Measurements from ENCODE around the gene IL4. TPM values are rescaled to one million over a fixed set of nuclear protein-coding genes. Genes with fewer than 3 reads are reported as not detected.

Gene IL4
- polyA plus RNA-seq, 1 donor (not counting 4 experiments of a cell fraction or from before 2014, with no cell fraction given): not detected

GRCh38 chr5:132668706-132669454, 4.9 kb upstream of the IL4 start:
- Histone ChIP-seq H3K4me2 (ENCODE audit: control insufficient read depth, extremely low read depth, insufficient read depth, low read depth, low read length) (no peak overlapping the region), H3K4me1 (ENCODE audit: control insufficient read depth, extremely low read depth, insufficient read depth, low read length) (peaks cover under 1% of the 10 kb centered on the region), H3K27me3 (ENCODE audit: control insufficient read depth, extremely low read depth, insufficient read depth, low read length) (no peaks in the 10 kb centered on the region), H3K9me1 (ENCODE audit: control insufficient read depth, extremely low read depth, insufficient read depth, low read length) (no peaks in the 10 kb centered on the region), H3K9ac (ENCODE audit: control insufficient read depth, extremely low read depth, insufficient read depth, low read length) (no peak overlapping the region), H4K20me1 (ENCODE audit: control insufficient read depth, extremely low read depth, insufficient read depth, low read length) (no peaks in the 10 kb centered on the region), H3K27ac (ENCODE audit: control insufficient read depth, insufficient read depth, low read length) (no peak overlapping the region), H3K79me2 (ENCODE audit: control insufficient read depth, insufficient read depth, low read length) (no peaks in the 10 kb centered on the region), H2AFZ (ENCODE audit: control insufficient read depth, low read length) (no peak overlapping the region), H3K36me3 (ENCODE audit: control insufficient read depth in 2 of 2, extremely low read depth in 1 of 2, insufficient read depth in 2 of 2, low read length in 2 of 2) (no peaks in the 10 kb centered on the region), H3K4me3 (ENCODE audit: control insufficient read depth in 2 of 3, extremely low read depth in 1 of 3, insufficient read depth in 2 of 3, low read depth in 1 of 3, low read length in 3 of 3) (no peak overlapping the region), H3K9me3 (ENCODE audit: control insufficient read depth, low read depth, low read length) (no peaks in the 10 kb centered on the region)
- DNase-seq (ENCODE audit: low read depth, low spot score) (no peak), FAIRE-seq (no peak)
- dilution Hi-C loops (cut with MboI; ENCODE audit: extremely low pct_ligation_motif_present, low sequenced_read_pairs): no loop called here
- TF ChIP-seq EZH2 (IDR thresholded peaks at IDR 0.05; ENCODE audit: low read length) (no peak), CTCF (optimal IDR thresholded peaks at IDR 0.05 in 1 of 3, IDR thresholded peaks at IDR 0.05 in 1 of 3, conservative IDR thresholded peaks at IDR 0.05 in 1 of 3; ENCODE audit: extremely low read depth in 1 of 3, insufficient read depth in 2 of 3, low read length in 3 of 3) (no peak)

GRCh38 chr5:132669455-132669820, 4.4 kb upstream of the IL4 start:
- FAIRE-seq (no peak), DNase-seq (ENCODE audit: low read depth, low spot score) (no peak)
- no peaks in the 10 kb centered on the region for H3K9me1 ChIP-seq (ENCODE audit: control insufficient read depth, extremely low read depth, insufficient read depth, low read length)
- no peak overlapping the region for H3K4me2 ChIP-seq (ENCODE audit: control insufficient read depth, extremely low read depth, insufficient read depth, low read depth, low read length)
- peaks cover 6% of the 10 kb centered on the region for H3K4me1 ChIP-seq (ENCODE audit: control insufficient read depth, extremely low read depth, insufficient read depth, low read length)
- H3K27me3 ChIP-seq (ENCODE audit: control insufficient read depth, extremely low read depth, insufficient read depth, low read length): no peaks in the 10 kb centered on the region
- dilution Hi-C loops (cut with MboI; ENCODE audit: extremely low pct_ligation_motif_present, low sequenced_read_pairs): no loop called here
- H3K4me3 ChIP-seq (ENCODE audit: control insufficient read depth in 2 of 3, extremely low read depth in 1 of 3, insufficient read depth in 2 of 3, low read depth in 1 of 3, low read length in 3 of 3): no peak overlapping the region
- H4K20me1 ChIP-seq (ENCODE audit: control insufficient read depth, extremely low read depth, insufficient read depth, low read length): no peaks in the 10 kb centered on the region
- no peaks in the 10 kb centered on the region for H3K79me2 ChIP-seq (ENCODE audit: control insufficient read depth, insufficient read depth, low read length)
- H3K36me3 ChIP-seq (ENCODE audit: control insufficient read depth in 2 of 2, extremely low read depth in 1 of 2, insufficient read depth in 2 of 2, low read length in 2 of 2): no peaks in the 10 kb centered on the region
- H3K27ac ChIP-seq (ENCODE audit: control insufficient read depth, insufficient read depth, low read length): no peak overlapping the region
- no peak overlapping the region for H3K9ac ChIP-seq (ENCODE audit: control insufficient read depth, extremely low read depth, insufficient read depth, low read length)
- H2AFZ ChIP-seq (ENCODE audit: control insufficient read depth, low read length): no peak overlapping the region
- no peaks in the 10 kb centered on the region for H3K9me3 ChIP-seq (ENCODE audit: control insufficient read depth, low read depth, low read length)
- TF ChIP-seq CTCF (optimal IDR thresholded peaks at IDR 0.05 in 1 of 3, IDR thresholded peaks at IDR 0.05 in 1 of 3, conservative IDR thresholded peaks at IDR 0.05 in 1 of 3; ENCODE audit: extremely low read depth in 1 of 3, insufficient read depth in 2 of 3, low read length in 3 of 3): no peak

Data from keratinocyte (primary cell).